HFFc6 (cell line): ENCODE measurements around the gene PDRG1. TPM values are rescaled to one million over a fixed set of nuclear protein-coding genes. Genes with fewer than 3 reads are reported as not detected.

ENCODE experiments used
- DNase-seq: peaks from one replicate; pipeline ENCODE4 v3.0.0-alpha.2; 2018
- H3K27ac Mint-ChIP-seq: 2 replicates; pipeline ENCODE4 v1.8.0; 2020; ENCODE audit warnings: mild to moderate bottlenecking, mixed read lengths
- H3K27me3 Mint-ChIP-seq: 2 replicates; pipeline ENCODE4 v1.8.0; 2021; ENCODE audit warnings: mild to moderate bottlenecking, moderate library complexity, mixed read lengths; ENCODE audit not compliant: insufficient read depth
- H3K36me3 Mint-ChIP-seq: 2 replicates; pipeline ENCODE4 v1.8.0; 2021; ENCODE audit warnings: low read depth, mixed read lengths
- H3K4me1 Mint-ChIP-seq: 2 replicates; pipeline ENCODE4 v1.8.0; 2020; ENCODE audit warnings: low read depth, mixed read lengths
- H3K4me3 Mint-ChIP-seq: 2 replicates; pipeline ENCODE4 v1.8.0; 2020; ENCODE audit warnings: mild to moderate bottlenecking, moderate library complexity, mixed read lengths
- H3K9me3 Mint-ChIP-seq: 2 replicates; pipeline ENCODE4 v1.8.0; 2020; ENCODE audit warnings: mild to moderate bottlenecking, mixed read lengths
- total RNA-seq, 6 experiments: library from RNA; stranded (reverse); fragmentation: NEBNext Ultra II Directional; extraction: Animal tissue kit (Norgen Biotek cat#: 25700); gene quantifications; 2 replicates in 1 of 6; 3 replicates in 5 of 6; pipeline ENCODE4 v1.2.3, GENCODE V29; 2021
- TF ChIP-seq, protein P1 (sequence below): fragments of 200-600 bp; sonication (generic); IDR thresholded peaks from 2 replicates; pipeline ENCODE4 v1.5.0; 2021; ENCODE audit warnings: antibody characterized with exemption, mild to moderate bottlenecking

The PDRG1 gene
- total RNA-seq, 6 experiments from 2014 or later: 12.2 to 17.1 (median 13.1) TPM

DNA sequence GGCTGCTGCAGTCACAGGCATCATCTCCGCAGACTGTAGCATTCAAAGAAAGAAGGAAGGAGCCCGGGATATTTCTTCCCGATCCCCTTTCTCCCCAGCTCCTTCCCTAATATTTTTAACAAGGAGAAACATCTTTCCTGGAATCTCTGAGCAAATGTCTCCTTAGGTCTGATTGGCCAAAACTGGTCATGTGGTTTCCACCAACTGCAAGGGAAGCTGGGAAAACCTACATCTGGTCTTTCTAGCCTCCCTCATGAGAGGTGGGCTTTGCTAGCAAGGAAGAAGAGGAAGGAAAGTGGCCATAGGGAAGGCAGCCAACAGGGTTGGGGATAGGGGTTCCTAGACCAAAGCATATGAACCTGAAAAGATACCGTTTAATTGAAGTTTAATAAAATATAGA, 35.1 kb downstream of the PDRG1 start:
- H3K4me3 Mint-ChIP-seq: no peak overlapping the region
- no peaks in the 10 kb centered on the region for H3K4me1 Mint-ChIP-seq
- no peaks in the 10 kb centered on the region for H3K36me3 Mint-ChIP-seq
- H3K27ac Mint-ChIP-seq: no peak overlapping the region
- peaks cover 49% of the 10 kb centered on the region for H3K27me3 Mint-ChIP-seq
- DNase-seq: no peak
- no peaks in the 10 kb centered on the region for H3K9me3 Mint-ChIP-seq
- TF ChIP-seq, protein P1, sequence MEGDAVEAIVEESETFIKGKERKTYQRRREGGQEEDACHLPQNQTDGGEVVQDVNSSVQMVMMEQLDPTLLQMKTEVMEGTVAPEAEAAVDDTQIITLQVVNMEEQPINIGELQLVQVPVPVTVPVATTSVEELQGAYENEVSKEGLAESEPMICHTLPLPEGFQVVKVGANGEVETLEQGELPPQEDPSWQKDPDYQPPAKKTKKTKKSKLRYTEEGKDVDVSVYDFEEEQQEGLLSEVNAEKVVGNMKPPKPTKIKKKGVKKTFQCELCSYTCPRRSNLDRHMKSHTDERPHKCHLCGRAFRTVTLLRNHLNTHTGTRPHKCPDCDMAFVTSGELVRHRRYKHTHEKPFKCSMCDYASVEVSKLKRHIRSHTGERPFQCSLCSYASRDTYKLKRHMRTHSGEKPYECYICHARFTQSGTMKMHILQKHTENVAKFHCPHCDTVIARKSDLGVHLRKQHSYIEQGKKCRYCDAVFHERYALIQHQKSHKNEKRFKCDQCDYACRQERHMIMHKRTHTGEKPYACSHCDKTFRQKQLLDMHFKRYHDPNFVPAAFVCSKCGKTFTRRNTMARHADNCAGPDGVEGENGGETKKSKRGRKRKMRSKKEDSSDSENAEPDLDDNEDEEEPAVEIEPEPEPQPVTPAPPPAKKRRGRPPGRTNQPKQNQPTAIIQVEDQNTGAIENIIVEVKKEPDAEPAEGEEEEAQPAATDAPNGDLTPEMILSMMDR: no peak

DNA sequence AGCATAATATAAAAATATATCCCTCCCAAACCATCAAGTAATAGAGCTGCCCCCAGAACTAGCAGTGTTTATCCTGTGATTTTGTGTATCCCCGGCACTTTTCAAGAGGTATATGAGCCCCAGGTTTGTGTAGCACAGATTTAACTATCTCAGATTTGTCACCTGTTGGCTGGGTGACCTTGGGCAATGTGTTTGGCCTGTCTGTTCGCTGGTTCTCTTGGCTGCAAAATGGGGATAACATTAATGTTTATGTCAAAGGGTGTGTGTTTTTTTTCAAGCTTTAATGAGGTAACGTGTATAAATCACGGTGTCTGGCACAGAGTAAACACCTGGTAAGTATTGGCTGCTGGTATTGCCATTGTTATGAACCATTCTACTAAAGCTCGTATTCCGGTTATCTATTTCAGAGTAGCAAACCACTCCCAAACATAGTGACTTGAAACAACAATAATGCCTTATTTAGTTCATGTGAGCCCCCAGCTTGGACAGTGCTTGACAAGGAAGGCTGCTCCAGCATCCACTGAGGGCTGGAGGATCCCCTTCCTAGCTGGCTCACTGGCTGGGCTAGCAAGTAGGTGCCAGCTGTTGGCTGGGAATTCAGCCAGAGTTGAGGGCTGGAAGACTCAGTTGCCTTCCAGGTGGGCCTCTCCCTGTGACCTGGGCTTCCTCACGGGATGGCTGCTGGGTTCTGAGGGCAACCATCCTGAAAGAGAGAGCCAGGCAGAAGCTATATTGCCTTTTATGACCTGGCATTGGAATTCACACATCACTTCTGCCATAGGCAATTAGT, 36.2 kb downstream of the PDRG1 start:
- H3K4me3 Mint-ChIP-seq: no peak overlapping the region
- no peaks in the 10 kb centered on the region for H3K4me1 Mint-ChIP-seq
- no peak overlapping the region for H3K27ac Mint-ChIP-seq

DNA sequence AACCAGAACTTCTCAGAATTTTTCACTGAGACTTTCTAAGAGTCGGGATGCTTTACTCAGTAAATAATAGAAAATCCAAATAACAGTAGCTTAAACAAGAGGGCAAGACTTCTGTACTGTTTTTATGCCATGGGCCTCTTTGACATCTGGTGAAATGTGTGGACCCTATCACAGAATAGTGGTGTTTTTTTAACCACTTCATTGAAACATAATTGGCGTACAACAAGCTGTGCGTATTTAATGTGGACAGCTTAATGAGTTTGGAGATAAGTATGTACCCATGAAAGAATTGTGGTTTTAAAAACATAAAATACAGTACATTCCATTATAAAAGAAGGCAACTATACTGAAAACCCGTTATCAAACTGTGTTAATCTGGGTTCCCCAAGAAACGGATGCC, 37.7 kb downstream of the PDRG1 start:
- H3K9me3 Mint-ChIP-seq: no peaks in the 10 kb centered on the region
- H3K27me3 Mint-ChIP-seq: peaks cover 38% of the 10 kb centered on the region
- H3K4me3 Mint-ChIP-seq: no peak overlapping the region
- no peaks in the 10 kb centered on the region for H3K36me3 Mint-ChIP-seq
- no peaks in the 10 kb centered on the region for H3K4me1 Mint-ChIP-seq
- TF ChIP-seq, protein P1: no peak
- no peak overlapping the region for H3K27ac Mint-ChIP-seq
- DNase-seq: no peak

More for the DNA sequence above, 36.2 kb downstream of the PDRG1 start:
- no peaks in the 10 kb centered on the region for H3K9me3 Mint-ChIP-seq
- TF ChIP-seq, protein P1: no peak
- peaks cover 44% of the 10 kb centered on the region for H3K27me3 Mint-ChIP-seq
- H3K36me3 Mint-ChIP-seq: no peaks in the 10 kb centered on the region
- DNase-seq: no peak

DNA sequence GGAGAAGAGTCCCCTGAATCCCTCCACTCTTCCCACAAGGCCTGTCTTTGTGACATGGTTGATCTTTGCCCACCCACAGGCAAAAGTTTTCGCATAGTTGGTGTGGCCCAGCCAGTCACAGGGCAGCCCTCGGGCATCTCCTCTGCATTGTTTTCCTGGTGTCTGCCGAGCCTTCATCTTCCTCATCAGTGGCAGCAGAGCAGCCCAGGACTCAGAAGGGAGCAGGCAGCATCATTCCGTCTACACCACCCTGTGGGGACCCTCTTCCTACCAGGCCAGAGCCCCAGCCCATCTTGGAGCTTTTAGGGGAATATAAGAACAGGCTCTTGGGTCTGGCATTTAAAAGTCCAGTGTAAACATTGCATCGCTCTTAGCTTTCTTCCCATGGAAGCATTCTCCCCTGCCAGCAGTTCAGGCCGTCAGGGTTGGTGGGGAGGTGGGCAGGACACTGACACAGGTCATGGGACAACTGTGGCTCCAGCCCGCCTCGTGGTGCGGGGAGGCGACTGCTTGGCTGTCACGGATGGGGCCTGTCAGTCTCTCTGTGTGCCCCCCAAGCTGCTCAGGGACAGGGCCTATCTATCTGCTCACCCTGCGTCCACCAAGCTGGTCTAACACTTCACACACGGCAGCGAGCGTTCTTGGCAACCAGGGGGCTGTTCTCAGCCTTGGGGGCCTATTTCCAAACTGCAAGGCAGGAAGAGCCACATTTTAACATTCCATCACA, 38.3 kb downstream of the PDRG1 start:
- TF ChIP-seq, protein P1: no peak
- no peak overlapping the region for H3K27ac Mint-ChIP-seq
- H3K27me3 Mint-ChIP-seq: peaks cover 40% of the 10 kb centered on the region

DNA sequence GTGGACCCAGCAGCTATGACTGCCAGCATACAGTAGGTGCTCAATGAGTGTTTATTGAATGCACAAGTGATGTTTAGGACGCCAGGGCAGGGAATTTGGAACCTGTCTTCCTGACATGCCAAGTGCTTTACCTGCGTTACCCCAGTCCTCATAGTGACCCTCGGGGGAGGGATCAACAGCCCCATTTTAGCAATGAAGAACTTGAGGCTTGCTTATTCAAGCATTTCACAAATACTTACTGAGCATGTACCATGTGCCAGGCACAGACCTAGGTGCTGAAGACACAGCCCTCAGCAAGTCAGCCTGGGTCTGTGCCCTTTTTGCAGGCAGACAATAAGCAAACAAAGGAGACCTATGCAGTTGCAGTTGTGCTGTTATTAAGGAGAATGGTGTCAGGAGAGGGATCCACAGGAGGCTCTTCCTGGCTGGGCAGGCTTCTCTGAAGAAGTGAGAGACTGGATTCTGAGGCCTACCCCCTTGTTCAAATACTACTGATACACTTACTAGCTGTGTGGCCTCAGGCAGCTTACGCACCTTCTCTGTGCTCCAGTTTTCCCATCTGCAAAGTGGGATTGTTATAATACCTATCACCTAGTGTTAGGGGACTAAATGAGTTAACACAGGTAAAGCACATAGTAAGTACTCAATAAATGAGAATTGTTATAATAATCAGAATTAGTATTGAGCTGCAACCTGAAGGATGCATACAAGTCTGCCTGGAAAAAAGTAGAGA, 41.6 kb downstream of the PDRG1 start:
- H3K27me3 Mint-ChIP-seq: peaks cover 33% of the 10 kb centered on the region
- DNase-seq: no peak
- no peaks in the 10 kb centered on the region for H3K36me3 Mint-ChIP-seq
- no peak overlapping the region for H3K27ac Mint-ChIP-seq
- H3K4me3 Mint-ChIP-seq: no peak overlapping the region
- no peaks in the 10 kb centered on the region for H3K4me1 Mint-ChIP-seq
- H3K9me3 Mint-ChIP-seq: no peaks in the 10 kb centered on the region
- TF ChIP-seq, protein P1: no peak

More for the DNA sequence above, 38.3 kb downstream of the PDRG1 start:
- Mint-ChIP-seq H3K36me3 (no peaks in the 10 kb centered on the region), H3K4me3 (no peak overlapping the region), H3K4me1 (no peaks in the 10 kb centered on the region), H3K9me3 (no peaks in the 10 kb centered on the region)
- DNase-seq: no peak
